LHCN-M2 (cell line): ENCODE measurements around the gene FZD10. TPM values are rescaled to one million over a fixed set of nuclear protein-coding genes. Genes with fewer than 3 reads are reported as not detected.

ENCODE experiments used
- DNase-seq: peaks from one replicate; pipeline ENCODE4 v3.0.0-alpha.2; 2012; ENCODE audit warnings: low read depth
- total RNA-seq: library from RNA; depleted of rRNA; stranded (reverse); fragments of >200 nt; gene quantifications from 2 replicates; pipeline ENCODE4 v1.2.3, GENCODE V29; 2014

FZD10 gene
- total RNA-seq, 1 experiment from 2014 or later, result not detected

GRCh38 chr12:130179191-130179590, 16.9 kb downstream of the FZD10 start:
- no peak for DNase-seq

GRCh38 chr12:130179621-130180020, 17.4 kb downstream of the FZD10 start:
- DNase-seq, result no peak

- no peak for DNase-seq
Measured at GRCh38 chr12:130181211-130181610, 18.9 kb downstream of the FZD10 start.

GRCh38 chr12:130183585-130184370, 21.5 kb downstream of the FZD10 start:
- no peak for DNase-seq

GRCh38 chr12:130184404-130185090, 22.3 kb downstream of the FZD10 start:
- no peak for DNase-seq

GRCh38 chr12:130185455-130186391, 23.5 kb downstream of the FZD10 start:
- DNase-seq, result no peak

- DNase-seq, result no peak
Measured at GRCh38 chr12:130186651-130187268, 24.5 kb downstream of the FZD10 start.

GRCh38 chr12:130192642-130193345, 30.5 kb downstream of the FZD10 start:
- no peak for DNase-seq

- DNase-seq, result no peak
Measured at GRCh38 chr12:130194154-130194553, 31.9 kb downstream of the FZD10 start.

- DNase-seq, result no peak
Measured at GRCh38 chr12:130195369-130195768, 33.1 kb downstream of the FZD10 start.

GRCh38 chr12:130195776-130196175, 33.5 kb downstream of the FZD10 start:
- no peak for DNase-seq

- DNase-seq, result no peak
Measured at GRCh38 chr12:130196827-130197226, 34.6 kb downstream of the FZD10 start.

- no peak for DNase-seq
Measured at GRCh38 chr12:130198026-130198662, 35.9 kb downstream of the FZD10 start.

- no peak for DNase-seq
Measured at GRCh38 chr12:130198663-130199060, 36.4 kb downstream of the FZD10 start.

GRCh38 chr12:130199581-130200390, 37.5 kb downstream of the FZD10 start:
- DNase-seq, result no peak

GRCh38 chr12:130200445-130200844, 38.2 kb downstream of the FZD10 start:
- DNase-seq, result no peak

GRCh38 chr12:130201037-130201436, 38.8 kb downstream of the FZD10 start:
- no peak for DNase-seq

- no peak for DNase-seq
Measured at GRCh38 chr12:130202201-130202600, 39.9 kb downstream of the FZD10 start.

- no peak for DNase-seq
Measured at GRCh38 chr12:130203151-130203550, 40.9 kb downstream of the FZD10 start.
